ENCODE data around the gene KLHL21.
"Not testable (repeated sequence)": the region's sequence is repeated elsewhere in the genome, so short reads cannot be mapped to it uniquely, and the experiment has no call there.

DNA sequence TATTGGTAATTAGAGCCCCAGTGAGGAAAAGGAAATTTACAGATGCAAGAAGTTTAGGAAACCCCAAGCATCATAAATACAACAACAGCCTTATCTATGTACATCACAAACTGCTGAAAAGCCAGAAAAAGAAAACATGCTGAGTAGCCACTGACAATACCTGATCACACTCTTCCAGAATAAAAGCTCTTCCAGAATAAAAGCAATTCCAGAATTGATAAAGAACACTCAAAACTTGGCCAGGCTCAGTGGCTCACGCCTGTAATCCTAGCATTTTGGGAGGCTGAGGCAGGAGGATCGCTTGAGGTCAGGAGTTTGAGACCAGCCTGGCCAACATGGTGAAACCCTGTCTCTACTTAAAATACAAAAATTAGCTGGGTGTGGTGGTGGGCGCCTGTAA lies 38.2 kb upstream of the KLHL21 start:
- TF ChIP-seq, protein P1, sequence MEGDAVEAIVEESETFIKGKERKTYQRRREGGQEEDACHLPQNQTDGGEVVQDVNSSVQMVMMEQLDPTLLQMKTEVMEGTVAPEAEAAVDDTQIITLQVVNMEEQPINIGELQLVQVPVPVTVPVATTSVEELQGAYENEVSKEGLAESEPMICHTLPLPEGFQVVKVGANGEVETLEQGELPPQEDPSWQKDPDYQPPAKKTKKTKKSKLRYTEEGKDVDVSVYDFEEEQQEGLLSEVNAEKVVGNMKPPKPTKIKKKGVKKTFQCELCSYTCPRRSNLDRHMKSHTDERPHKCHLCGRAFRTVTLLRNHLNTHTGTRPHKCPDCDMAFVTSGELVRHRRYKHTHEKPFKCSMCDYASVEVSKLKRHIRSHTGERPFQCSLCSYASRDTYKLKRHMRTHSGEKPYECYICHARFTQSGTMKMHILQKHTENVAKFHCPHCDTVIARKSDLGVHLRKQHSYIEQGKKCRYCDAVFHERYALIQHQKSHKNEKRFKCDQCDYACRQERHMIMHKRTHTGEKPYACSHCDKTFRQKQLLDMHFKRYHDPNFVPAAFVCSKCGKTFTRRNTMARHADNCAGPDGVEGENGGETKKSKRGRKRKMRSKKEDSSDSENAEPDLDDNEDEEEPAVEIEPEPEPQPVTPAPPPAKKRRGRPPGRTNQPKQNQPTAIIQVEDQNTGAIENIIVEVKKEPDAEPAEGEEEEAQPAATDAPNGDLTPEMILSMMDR (conservative IDR thresholded peaks at IDR 0.05 in 1 of 2, IDR thresholded peaks at IDR 0.05 in 1 of 2; ENCODE audit: extremely low read depth in 1 of 2, insufficient read depth in 1 of 2, low read depth in 1 of 2, low read length in 2 of 2), result not testable (repeated sequence)
- not testable (repeated sequence) for TF ChIP-seq EZH2 (IDR thresholded peaks at IDR 0.05; ENCODE audit: borderline replicate concordance, low read length)
